ENCODE measurements around the gene SUN2. TPM values are rescaled to one million over a fixed set of nuclear protein-coding genes. Genes with fewer than 3 reads are reported as not detected.

Gene SUN2
- total and polyA plus RNA-seq, 2 of the 13 experiments (the other 11 are each of a cell fraction or from before 2014, with no cell fraction given): 45.6 to 56.6 TPM

DNA sequence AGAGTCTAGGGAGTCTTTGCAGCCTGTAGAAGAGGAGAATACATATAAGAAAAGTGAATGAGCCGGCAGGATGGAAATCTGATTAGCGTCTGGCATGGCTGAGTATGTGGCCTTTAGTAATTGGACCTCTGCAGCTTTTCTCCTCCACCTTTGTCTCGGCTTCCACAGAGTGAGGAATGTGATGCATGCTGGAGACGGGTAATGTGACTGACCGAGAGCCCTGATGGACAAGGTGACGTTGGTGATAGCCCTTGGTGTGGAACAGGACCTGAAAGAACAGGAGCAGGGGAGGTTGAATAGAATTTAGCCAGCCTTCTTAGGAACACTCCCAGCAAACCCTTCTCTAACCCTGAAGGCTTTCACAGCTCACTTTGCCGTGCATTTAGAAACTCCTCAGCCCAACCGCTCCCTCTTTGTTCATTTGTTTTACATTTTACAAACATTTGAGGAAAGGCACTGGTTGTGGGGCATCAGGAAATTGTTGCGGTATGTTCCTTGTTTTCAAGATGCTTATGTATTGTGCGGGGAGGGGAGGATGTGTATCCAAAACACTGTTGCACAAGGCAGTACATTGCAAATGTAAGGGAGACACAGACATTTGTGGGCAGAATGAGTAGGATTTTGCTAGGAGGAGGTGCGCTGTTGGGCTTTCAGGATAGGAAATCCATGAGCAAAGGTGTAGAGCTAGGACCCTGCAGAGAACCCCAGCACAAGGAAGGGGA lies 43.2 kb downstream of the SUN2 start (continued):
- TF ChIP-seq, protein P1, sequence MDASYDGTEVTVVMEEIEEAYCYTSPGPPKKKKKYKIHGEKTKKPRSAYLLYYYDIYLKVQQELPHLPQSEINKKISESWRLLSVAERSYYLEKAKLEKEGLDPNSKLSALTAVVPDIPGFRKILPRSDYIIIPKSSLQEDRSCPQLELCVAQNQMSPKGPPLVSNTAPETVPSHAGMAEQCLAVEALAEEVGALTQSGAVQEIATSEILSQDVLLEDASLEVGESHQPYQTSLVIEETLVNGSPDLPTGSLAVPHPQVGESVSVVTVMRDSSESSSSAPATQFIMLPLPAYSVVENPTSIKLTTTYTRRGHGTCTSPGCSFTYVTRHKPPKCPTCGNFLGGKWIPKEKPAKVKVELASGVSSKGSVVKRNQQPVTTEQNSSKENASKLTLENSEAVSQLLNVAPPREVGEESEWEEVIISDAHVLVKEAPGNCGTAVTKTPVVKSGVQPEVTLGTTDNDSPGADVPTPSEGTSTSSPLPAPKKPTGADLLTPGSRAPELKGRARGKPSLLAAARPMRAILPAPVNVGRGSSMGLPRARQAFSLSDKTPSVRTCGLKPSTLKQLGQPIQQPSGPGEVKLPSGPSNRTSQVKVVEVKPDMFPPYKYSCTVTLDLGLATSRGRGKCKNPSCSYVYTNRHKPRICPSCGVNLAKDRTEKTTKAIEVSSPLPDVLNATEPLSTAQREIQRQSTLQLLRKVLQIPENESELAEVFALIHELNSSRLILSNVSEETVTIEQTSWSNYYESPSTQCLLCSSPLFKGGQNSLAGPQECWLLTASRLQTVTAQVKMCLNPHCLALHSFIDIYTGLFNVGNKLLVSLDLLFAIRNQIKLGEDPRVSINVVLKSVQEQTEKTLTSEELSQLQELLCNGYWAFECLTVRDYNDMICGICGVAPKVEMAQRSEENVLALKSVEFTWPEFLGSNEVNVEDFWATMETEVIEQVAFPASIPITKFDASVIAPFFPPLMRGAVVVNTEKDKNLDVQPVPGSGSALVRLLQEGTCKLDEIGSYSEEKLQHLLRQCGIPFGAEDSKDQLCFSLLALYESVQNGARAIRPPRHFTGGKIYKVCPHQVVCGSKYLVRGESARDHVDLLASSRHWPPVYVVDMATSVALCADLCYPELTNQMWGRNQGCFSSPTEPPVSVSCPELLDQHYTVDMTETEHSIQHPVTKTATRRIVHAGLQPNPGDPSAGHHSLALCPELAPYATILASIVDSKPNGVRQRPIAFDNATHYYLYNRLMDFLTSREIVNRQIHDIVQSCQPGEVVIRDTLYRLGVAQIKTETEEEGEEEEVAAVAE (CRISPR knock-in tag; IDR thresholded peaks at IDR 0.05; ENCODE audit: borderline replicate concordance): no peak

DNA sequence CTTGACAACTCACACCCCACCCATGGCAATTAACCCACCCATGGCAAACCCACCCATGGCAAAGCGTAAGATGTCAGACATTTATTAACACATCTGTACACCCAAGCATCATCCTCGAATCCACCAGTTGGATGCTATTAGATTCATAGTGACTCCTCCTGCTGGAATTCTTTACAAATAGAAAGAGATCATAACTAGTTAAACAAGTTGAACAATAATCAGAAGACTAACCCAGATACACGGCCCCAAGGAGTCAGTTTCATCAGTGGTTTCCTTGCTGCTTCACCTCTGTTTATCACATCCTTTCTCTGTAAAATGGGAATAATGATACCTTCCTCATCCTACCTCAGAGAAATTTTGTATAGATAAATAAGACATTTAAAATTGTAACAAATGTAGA lies 44.9 kb downstream of the SUN2 start:
- Histone ChIP-seq H3K79me2 (ENCODE audit: insufficient read depth, low read length) (peaks cover 97% of the 10 kb centered on the region), H3K27ac (ENCODE audit: extremely low read length, insufficient read depth, low read length) (no peak overlapping the region), H3K9me3 (ENCODE audit: low read length) (no peaks in the 10 kb centered on the region), H3K9ac (ENCODE audit: insufficient read depth, low read depth, low read length) (no peak overlapping the region), H3K4me3 (replicated peaks in 1 of 3; ENCODE audit: insufficient read depth in 1 of 3, low read depth in 2 of 3, low read length in 3 of 3) (no peak overlapping the region), H3K4me1 (ENCODE audit: insufficient read depth, low read length) (peaks cover 24% of the 10 kb centered on the region), H3K27me3 (ENCODE audit: control insufficient read depth in 1 of 2, insufficient read depth in 2 of 2, low read length in 2 of 2) (no peaks in the 10 kb centered on the region; a peak in 1 of 5 replicates), H4K20me1 (ENCODE audit: insufficient read depth, low read length) (peaks cover 74% of the 10 kb centered on the region), H2AFZ (ENCODE audit: low read length) (no peak overlapping the region), H3K36me3 (replicated peaks in 1 of 2; ENCODE audit: control insufficient read depth in 1 of 2, insufficient read depth in 2 of 2, low read length in 2 of 2) (peaks cover 24 to 36% of the 10 kb centered on the region in 2 experiments), H3K4me2 (ENCODE audit: low read depth, low read length) (no peak overlapping the region)
- no peak for FAIRE-seq
- in situ Hi-C loops (cut with HindIII; ENCODE audit: extremely low pct_ligation_motif_present, low pct_unique_long_range_greater_than_20kb): no loop called here
- POLR2A ChIA-PET: no interaction called here
- no peak for DNase-seq (ENCODE audit: low spot score)
- CTCF ChIA-PET (ENCODE audit: low intra/inter-chr PET ratio, low total read pairs): no interaction called here
- no peak for ATAC-seq
- no TSS peak for BruUV-seq (replicated peaks)
- 91% methylated on average over 3 of the region's 3 CpGs for WGBS (ENCODE audit: low lambda C conversion rate)
- intact Hi-C loops (cut with micrococcal nuclease; ENCODE audit: unreplicated experiment): no loop called here
- TF ChIP-seq, protein P2, sequence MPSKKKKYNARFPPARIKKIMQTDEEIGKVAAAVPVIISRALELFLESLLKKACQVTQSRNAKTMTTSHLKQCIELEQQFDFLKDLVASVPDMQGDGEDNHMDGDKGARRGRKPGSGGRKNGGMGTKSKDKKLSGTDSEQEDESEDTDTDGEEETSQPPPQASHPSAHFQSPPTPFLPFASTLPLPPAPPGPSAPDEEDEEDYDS (CRISPR knock-in tag; IDR thresholded peaks at IDR 0.05): no peak
- no peak for TF ChIP-seq POLR2A (IDR thresholded peaks at IDR 0.05; ENCODE audit: insufficient read depth in 1 of 2, low read depth in 2 of 2, low read length in 2 of 2)
- TF ChIP-seq ZNF343 (CRISPR knock-in tag; IDR thresholded peaks at IDR 0.05): no peak
- no peak for TF ChIP-seq ZNF792 (CRISPR knock-in tag; IDR thresholded peaks at IDR 0.05)
- TF ChIP-seq ZBTB7B (CRISPR knock-in tag; IDR thresholded peaks at IDR 0.05): no peak
- TF ChIP-seq LCORL (IDR thresholded peaks at IDR 0.05): no peak
- TF ChIP-seq LCORL (CRISPR knock-in tag; IDR thresholded peaks at IDR 0.05): no peak
- no peak for TF ChIP-seq MED8 (CRISPR knock-in tag; IDR thresholded peaks at IDR 0.05; ENCODE audit: insufficient replicate concordance)
- TF ChIP-seq, protein P3, sequence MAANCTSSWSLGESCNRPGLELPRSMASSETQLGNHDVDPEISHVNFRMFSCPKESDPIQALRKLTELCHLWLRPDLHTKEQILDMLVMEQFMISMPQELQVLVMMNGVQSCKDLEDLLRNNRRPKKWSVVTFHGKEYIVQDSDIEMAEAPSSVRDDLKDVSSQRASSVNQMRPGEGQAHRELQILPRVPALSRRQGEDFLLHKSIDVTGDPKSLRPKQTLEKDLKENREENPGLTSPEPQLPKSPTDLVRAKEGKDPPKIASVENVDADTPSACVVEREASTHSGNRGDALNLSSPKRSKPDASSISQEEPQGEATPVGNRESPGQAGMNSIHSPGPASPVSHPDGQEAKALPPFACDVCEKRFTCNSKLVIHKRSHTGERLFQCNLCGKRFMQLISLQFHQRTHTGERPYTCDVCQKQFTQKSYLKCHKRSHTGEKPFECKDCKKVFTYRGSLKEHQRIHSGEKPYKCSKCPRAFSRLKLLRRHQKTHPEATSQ (CRISPR knock-in tag; IDR thresholded peaks at IDR 0.05; ENCODE audit: borderline replicate concordance): no peak
- TF ChIP-seq ZSCAN30 (CRISPR knock-in tag; IDR thresholded peaks at IDR 0.05): no peak
- TF ChIP-seq, protein P4, sequence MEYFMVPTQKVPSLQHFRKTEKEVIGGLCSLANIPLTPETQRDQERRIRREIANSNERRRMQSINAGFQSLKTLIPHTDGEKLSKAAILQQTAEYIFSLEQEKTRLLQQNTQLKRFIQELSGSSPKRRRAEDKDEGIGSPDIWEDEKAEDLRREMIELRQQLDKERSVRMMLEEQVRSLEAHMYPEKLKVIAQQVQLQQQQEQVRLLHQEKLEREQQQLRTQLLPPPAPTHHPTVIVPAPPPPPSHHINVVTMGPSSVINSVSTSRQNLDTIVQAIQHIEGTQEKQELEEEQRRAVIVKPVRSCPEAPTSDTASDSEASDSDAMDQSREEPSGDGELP (IDR thresholded peaks at IDR 0.05; ENCODE audit: borderline replicate concordance, low read depth): no peak
- TF ChIP-seq ZNF773 (CRISPR knock-in tag; IDR thresholded peaks at IDR 0.05; ENCODE audit: borderline replicate concordance): no peak
- TF ChIP-seq, protein P5, sequence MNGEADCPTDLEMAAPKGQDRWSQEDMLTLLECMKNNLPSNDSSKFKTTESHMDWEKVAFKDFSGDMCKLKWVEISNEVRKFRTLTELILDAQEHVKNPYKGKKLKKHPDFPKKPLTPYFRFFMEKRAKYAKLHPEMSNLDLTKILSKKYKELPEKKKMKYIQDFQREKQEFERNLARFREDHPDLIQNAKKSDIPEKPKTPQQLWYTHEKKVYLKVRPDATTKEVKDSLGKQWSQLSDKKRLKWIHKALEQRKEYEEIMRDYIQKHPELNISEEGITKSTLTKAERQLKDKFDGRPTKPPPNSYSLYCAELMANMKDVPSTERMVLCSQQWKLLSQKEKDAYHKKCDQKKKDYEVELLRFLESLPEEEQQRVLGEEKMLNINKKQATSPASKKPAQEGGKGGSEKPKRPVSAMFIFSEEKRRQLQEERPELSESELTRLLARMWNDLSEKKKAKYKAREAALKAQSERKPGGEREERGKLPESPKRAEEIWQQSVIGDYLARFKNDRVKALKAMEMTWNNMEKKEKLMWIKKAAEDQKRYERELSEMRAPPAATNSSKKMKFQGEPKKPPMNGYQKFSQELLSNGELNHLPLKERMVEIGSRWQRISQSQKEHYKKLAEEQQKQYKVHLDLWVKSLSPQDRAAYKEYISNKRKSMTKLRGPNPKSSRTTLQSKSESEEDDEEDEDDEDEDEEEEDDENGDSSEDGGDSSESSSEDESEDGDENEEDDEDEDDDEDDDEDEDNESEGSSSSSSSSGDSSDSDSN (CRISPR knock-in tag; IDR thresholded peaks at IDR 0.05): no peak

All from HepG2 (cell line).